Gastrocnemius medialis (tissue), 4 donors: ENCODE measurements around the gene PRKACG. TPM values are rescaled to one million over a fixed set of nuclear protein-coding genes. Genes with fewer than 3 reads are reported as not detected.
"Not testable (repeated sequence)": the region's sequence is repeated elsewhere in the genome, so short reads cannot be mapped to it uniquely, and the experiment has no call there.

Experiments
- ATAC-seq, 2 donors: fragments of 150-250 bp; one replicate each; pipeline ENCODE4 v1.9.1; 2016
- DNase-seq, 2 donors: peaks; one replicate each; pipeline ENCODE4 v3.0.0-alpha.2; 2019
- H3K27ac ChIP-seq, 4 donors: fragments of 200-600 bp; sonication (generic); 1 replicate in 1 of 4; 2 replicates in 3 of 4; pipeline ENCODE4 v1.5.1; 2016 to 2018; ENCODE audit warnings: mild to moderate bottlenecking in 2 of 4, moderate library complexity in 1 of 4
- H3K27me3 ChIP-seq, 3 donors: fragments of 200-600 bp; sonication (generic) in 2 of 3; 1 replicate in 1 of 3; 2 replicates in 2 of 3; pipeline versions ENCODE4 v1.5.1 to v1.6.0; 2016 to 2019; ENCODE audit warnings: mild to moderate bottlenecking in 1 of 3, moderate library complexity in 1 of 3
- H3K36me3 ChIP-seq, 2 donors: fragments of 200-600 bp; sonication (generic) in 1 of 2; one replicate each; pipeline ENCODE4 v1.5.1; 2017 to 2018
- H3K4me1 ChIP-seq, 2 donors: fragments of 200-600 bp; sonication (generic) in 1 of 2; one replicate each; pipeline ENCODE4 v1.5.1; 2016 to 2017; ENCODE audit warnings: mild to moderate bottlenecking in 2 of 2
- H3K4me3 ChIP-seq, 4 donors: fragments of 200-600 bp; sonication (generic) in 3 of 4; 1 replicate in 1 of 4; 2 replicates in 3 of 4; pipeline ENCODE4 v1.5.1; 2016 to 2019; ENCODE audit warnings: mild to moderate bottlenecking in 2 of 4
- H3K9me3 ChIP-seq, 3 donors: fragments of 200-600 bp; sonication (generic) in 2 of 3; 1 replicate in 1 of 3; 2 replicates in 2 of 3; pipeline ENCODE4 v1.5.1; 2016 to 2019
- CTCF ChIP-seq, 5 experiments: fragments of 450-650 bp in 3 of 5; fragments of 200-600 bp in 2 of 5; sonication (generic) in 2 of 5; IDR thresholded peaks in 4 of 5; conservative IDR thresholded peaks in 1 of 5; 1 replicate in 4 of 5; 2 replicates in 1 of 5; pipeline ENCODE4 v1.5.1; 2016 to 2019; ENCODE audit warnings: antibody characterized with exemption in 5 of 5, mild to moderate bottlenecking in 3 of 5, moderate library complexity in 3 of 5
- POLR2A ChIP-seq, 2 donors: fragments of 450-650 bp; IDR thresholded peaks; one replicate each; pipeline ENCODE4 v1.6.1; 2017; ENCODE audit warnings: antibody characterized with exemption in 2 of 2, mild to moderate bottlenecking in 2 of 2, moderate library complexity in 2 of 2
- in situ Hi-C, 4 donors: fragments of 200-750 bp; cut with MboI; loops; one replicate each; pipeline versions ENCODE4 v1.15.0 to v1.8.0; 2017; ENCODE audit warnings: low sequenced_read_pairs in 4 of 4
- intact Hi-C: fragments of 100-400 bp; cut with DNase I; formaldehyde crosslinking; loops from one replicate; pipeline ENCODE4 v1.15.1; 2023; ENCODE audit warnings: low total_unique reads
- total RNA-seq, 4 donors: library from RNA; depleted of rRNA; stranded (reverse); fragments of >200 nt; gene quantifications; one replicate each; pipeline versions ENCODE4 v1.1.0 to v1.2.3, GENCODE V29; 2016

The PRKACG gene
- total RNA-seq, 4 donors from 2014 or later, result not detected

GRCh38 chr9:69056191-69056815, 42.4 kb upstream of the PRKACG start:
- ATAC-seq (no peak), DNase-seq (no peak)
- intact Hi-C loops (no loop called here), in situ Hi-C loops (loop anchor here (5.0 to 10.0 kb wide), 3 partner anchors 136 to 141 kb away; no protein-coding TSS in a partner anchor)
- Histone ChIP-seq H3K27me3 (no peaks in the 10 kb centered on the region), H3K4me1 (no peaks in the 10 kb centered on the region), H3K36me3 (peaks cover 0 to 20% of the 10 kb centered on the region in 2 donors), H3K4me3 (no peak overlapping the region), H3K9me3 (no peaks in the 10 kb centered on the region), H3K27ac (no peak overlapping the region)
- no peak for TF ChIP-seq POLR2A (IDR thresholded peaks at IDR 0.05)

- intact Hi-C loops, result loop anchor here (1.0 to 5.0 kb wide), 2 partner anchors 67 to 138 kb away; no protein-coding TSS in a partner anchor
- no peak for ATAC-seq
- Histone ChIP-seq H3K27ac (no peak overlapping the region), H3K27me3 (no peaks in the 10 kb centered on the region), H3K4me3 (no peak overlapping the region), H3K36me3 (peaks cover 0 to 20% of the 10 kb centered on the region in 2 donors), H3K4me1 (no peaks in the 10 kb centered on the region), H3K9me3 (no peaks in the 10 kb centered on the region)
- TF ChIP-seq POLR2A (IDR thresholded peaks at IDR 0.05), result no peak
- TF ChIP-seq CTCF (IDR thresholded peaks at IDR 0.05 in 4 of 5, conservative IDR thresholded peaks at IDR 0.05 in 1 of 5), result no peak
- DNase-seq, result no peak
- in situ Hi-C loops, result loop anchor here (5.0 to 10.0 kb wide), 3 partner anchors 137 to 142 kb away; no protein-coding TSS in a partner anchor
These were observed 41.1 kb upstream of the PRKACG start for GRCh38 chr9:69054989-69055388.

GRCh38 chr9:69050936-69051335, 37.0 kb upstream of the PRKACG start:
- H3K27me3 ChIP-seq, ATAC-seq, DNase-seq, H3K27ac ChIP-seq, H3K4me3 ChIP-seq, H3K9me3 ChIP-seq, H3K4me1 ChIP-seq: not testable (repeated sequence)
- intact Hi-C loops, result loop anchor here (5.0 kb wide), 1 partner anchor 71 kb away; no protein-coding TSS in a partner anchor
- in situ Hi-C loops, result loop anchor here in 1 of 4 donors (10.0 kb wide), 1 partner anchor 144 kb away; no protein-coding TSS in a partner anchor
- H3K36me3 ChIP-seq, result peaks cover 0 to 48% of the 10 kb centered on the region in 2 donors

- Histone ChIP-seq H3K9me3 (no peaks in the 10 kb centered on the region), H3K27me3 (no peaks in the 10 kb centered on the region), H3K4me3 (no peak overlapping the region), H3K36me3 (peaks cover 0 to 36% of the 10 kb centered on the region in 2 donors), H3K27ac (no peak overlapping the region), H3K4me1 (peaks cover 10 to 11% of the 10 kb centered on the region in 2 donors)
- TF ChIP-seq CTCF (IDR thresholded peaks at IDR 0.05 in 4 of 5, conservative IDR thresholded peaks at IDR 0.05 in 1 of 5), result no peak
- TF ChIP-seq POLR2A (IDR thresholded peaks at IDR 0.05), result no peak
- intact Hi-C loops, result no loop called here
- in situ Hi-C loops, result no loop called here
- ATAC-seq (no peak), DNase-seq (no peak)
These were observed 35.2 kb upstream of the PRKACG start for GRCh38 chr9:69049094-69049493.

- no peaks in the 10 kb centered on the region for H3K27me3 ChIP-seq
- H3K36me3 ChIP-seq, result peaks cover 0 to 32% of the 10 kb centered on the region in 2 donors
- intact Hi-C loops, result no loop called here
- H3K27ac ChIP-seq, result no peak overlapping the region
- no peak for TF ChIP-seq POLR2A (IDR thresholded peaks at IDR 0.05)
- no peak for TF ChIP-seq CTCF (IDR thresholded peaks at IDR 0.05 in 4 of 5, conservative IDR thresholded peaks at IDR 0.05 in 1 of 5)
- DNase-seq (no peak), ATAC-seq (no peak)
- H3K4me1 ChIP-seq, result peaks cover 10 to 11% of the 10 kb centered on the region in 2 donors
- H3K9me3 ChIP-seq, result no peaks in the 10 kb centered on the region
- no peak overlapping the region for H3K4me3 ChIP-seq
- in situ Hi-C loops, result no loop called here
These were observed 33.5 kb upstream of the PRKACG start for GRCh38 chr9:69047371-69047770.
